Measurements from ENCODE around the gene MUSK.

MUSK gene

GRCh38 chr9:110668570-110669167 is at the start of gene MUSK:
MUSK (plus strand) TSS chr9:110668791; CDS start chr9:110668905, 114 bp downstream.
- Histone ChIP-seq H3K36me3 (ENCODE audit: insufficient read depth, low read length) (no peaks in the 10 kb centered on the region), H3K4me3 (ENCODE audit: low read depth, low read length, poor library complexity, severe bottlenecking) (no peak within 1 kb of the TSS), H3K9ac (ENCODE audit: low read length) (no peak within 1 kb of the TSS), H2AFZ (ENCODE audit: low read length) (no peak within 1 kb of the TSS), H4K20me1 (ENCODE audit: insufficient read depth, low read length) (no peaks in the 10 kb centered on the region), H3K27ac (ENCODE audit: low read depth, low read length, poor library complexity, severe bottlenecking) (no peak within 1 kb of the TSS), H3K79me2 (ENCODE audit: insufficient read depth, low read length) (no peaks in the 10 kb centered on the region), H3K9me3 (ENCODE audit: low read length) (no peaks in the 10 kb centered on the region), H3K4me2 (ENCODE audit: low read length) (no peak within 1 kb of the TSS), H3K9me2 (ENCODE audit: low read depth, low read length) (no peaks in the 10 kb centered on the region), H3K27me3 (ENCODE audit: insufficient read depth, low read length) (no peaks in the 10 kb centered on the region), H3F3A (ENCODE audit: insufficient read depth, low read length) (no peaks in the 10 kb centered on the region), H3K4me1 (ENCODE audit: insufficient read depth, low read length, severe bottlenecking) (no peaks in the 10 kb centered on the region)
- TF ChIP-seq, protein P1, sequence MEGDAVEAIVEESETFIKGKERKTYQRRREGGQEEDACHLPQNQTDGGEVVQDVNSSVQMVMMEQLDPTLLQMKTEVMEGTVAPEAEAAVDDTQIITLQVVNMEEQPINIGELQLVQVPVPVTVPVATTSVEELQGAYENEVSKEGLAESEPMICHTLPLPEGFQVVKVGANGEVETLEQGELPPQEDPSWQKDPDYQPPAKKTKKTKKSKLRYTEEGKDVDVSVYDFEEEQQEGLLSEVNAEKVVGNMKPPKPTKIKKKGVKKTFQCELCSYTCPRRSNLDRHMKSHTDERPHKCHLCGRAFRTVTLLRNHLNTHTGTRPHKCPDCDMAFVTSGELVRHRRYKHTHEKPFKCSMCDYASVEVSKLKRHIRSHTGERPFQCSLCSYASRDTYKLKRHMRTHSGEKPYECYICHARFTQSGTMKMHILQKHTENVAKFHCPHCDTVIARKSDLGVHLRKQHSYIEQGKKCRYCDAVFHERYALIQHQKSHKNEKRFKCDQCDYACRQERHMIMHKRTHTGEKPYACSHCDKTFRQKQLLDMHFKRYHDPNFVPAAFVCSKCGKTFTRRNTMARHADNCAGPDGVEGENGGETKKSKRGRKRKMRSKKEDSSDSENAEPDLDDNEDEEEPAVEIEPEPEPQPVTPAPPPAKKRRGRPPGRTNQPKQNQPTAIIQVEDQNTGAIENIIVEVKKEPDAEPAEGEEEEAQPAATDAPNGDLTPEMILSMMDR (IDR thresholded peaks at IDR 0.05; ENCODE audit: low read length): no peak
- TF ChIP-seq EZH2 (IDR thresholded peaks at IDR 0.05; ENCODE audit: borderline replicate concordance, low read length): no peak

DNA sequence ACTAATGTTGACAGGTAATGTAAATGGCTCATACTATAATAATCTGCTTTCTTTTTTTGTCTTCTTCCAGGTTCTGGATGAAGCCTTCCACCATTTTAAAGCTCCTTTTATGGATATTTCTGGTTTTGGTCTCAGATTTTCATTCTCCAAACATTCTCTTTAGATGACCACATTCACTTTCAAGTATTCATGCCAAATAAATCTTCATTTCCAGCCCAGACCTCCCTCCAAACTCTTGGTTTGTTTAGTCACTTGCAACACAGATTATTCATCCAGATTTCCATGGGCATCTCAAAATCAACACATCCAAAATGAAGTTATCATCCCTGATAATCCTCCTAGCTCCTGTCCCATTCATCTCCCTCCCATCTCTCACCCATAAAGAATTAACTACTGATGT is 48.8 kb upstream of the MUSK start:
- no peak overlapping the region for H2AFZ ChIP-seq (ENCODE audit: low read length)
- H3K9ac ChIP-seq (ENCODE audit: low read length): no peak overlapping the region
- H3K36me3 ChIP-seq (ENCODE audit: insufficient read depth, low read length): no peaks in the 10 kb centered on the region
- H4K20me1 ChIP-seq (ENCODE audit: insufficient read depth, low read length): no peaks in the 10 kb centered on the region
- no peaks in the 10 kb centered on the region for H3K27me3 ChIP-seq (ENCODE audit: insufficient read depth, low read length)
- TF ChIP-seq, protein P1 (IDR thresholded peaks at IDR 0.05; ENCODE audit: low read length): no peak
- no peak for TF ChIP-seq EZH2 (IDR thresholded peaks at IDR 0.05; ENCODE audit: borderline replicate concordance, low read length)
- H3K4me2 ChIP-seq (ENCODE audit: low read length): no peak overlapping the region
- no peaks in the 10 kb centered on the region for H3K9me3 ChIP-seq (ENCODE audit: low read length)
- H3F3A ChIP-seq (ENCODE audit: insufficient read depth, low read length): no peaks in the 10 kb centered on the region
- H3K27ac ChIP-seq (ENCODE audit: low read depth, low read length, poor library complexity, severe bottlenecking): no peak overlapping the region
- H3K4me1 ChIP-seq (ENCODE audit: insufficient read depth, low read length, severe bottlenecking): no peaks in the 10 kb centered on the region
- H3K4me3 ChIP-seq (ENCODE audit: low read depth, low read length, poor library complexity, severe bottlenecking): no peak overlapping the region
- no peaks in the 10 kb centered on the region for H3K79me2 ChIP-seq (ENCODE audit: insufficient read depth, low read length)
- no peaks in the 10 kb centered on the region for H3K9me2 ChIP-seq (ENCODE audit: low read depth, low read length)

- H3K36me3 ChIP-seq (ENCODE audit: insufficient read depth, low read length): no peaks in the 10 kb centered on the region
- H3K4me3 ChIP-seq (ENCODE audit: low read depth, low read length, poor library complexity, severe bottlenecking): no peak overlapping the region
- no peaks in the 10 kb centered on the region for H3K79me2 ChIP-seq (ENCODE audit: insufficient read depth, low read length)
- TF ChIP-seq EZH2 (IDR thresholded peaks at IDR 0.05; ENCODE audit: borderline replicate concordance, low read length): no peak
- TF ChIP-seq, protein P1 (IDR thresholded peaks at IDR 0.05; ENCODE audit: low read length): no peak
- H3K9me2 ChIP-seq (ENCODE audit: low read depth, low read length): no peaks in the 10 kb centered on the region
- H3K27me3 ChIP-seq (ENCODE audit: insufficient read depth, low read length): no peaks in the 10 kb centered on the region
- no peaks in the 10 kb centered on the region for H3K4me1 ChIP-seq (ENCODE audit: insufficient read depth, low read length, severe bottlenecking)
- H3K27ac ChIP-seq (ENCODE audit: low read depth, low read length, poor library complexity, severe bottlenecking): no peak overlapping the region
- no peaks in the 10 kb centered on the region for H3F3A ChIP-seq (ENCODE audit: insufficient read depth, low read length)
- no peaks in the 10 kb centered on the region for H3K9me3 ChIP-seq (ENCODE audit: low read length)
- H2AFZ ChIP-seq (ENCODE audit: low read length): no peak overlapping the region
- no peaks in the 10 kb centered on the region for H4K20me1 ChIP-seq (ENCODE audit: insufficient read depth, low read length)
- H3K4me2 ChIP-seq (ENCODE audit: low read length): no peak overlapping the region
- no peak overlapping the region for H3K9ac ChIP-seq (ENCODE audit: low read length)
Observed at GRCh38 chr9:110620726-110621125, 47.9 kb upstream of the MUSK start.

Measured in OCI-LY1 (cell line).